ENCODE data around the gene TBL3. TPM values are rescaled to one million over a fixed set of nuclear protein-coding genes. Genes with fewer than 3 reads are reported as not detected.
A peak's percentile ranks its signal among the peaks of the same experiment; 100 is the strongest.

The TBL3 gene
- total and polyA plus RNA-seq, 2 of the 8 experiments (the other 6 are each of a cell fraction or from before 2014, with no cell fraction given): 65.8 to 137 TPM

DNA sequence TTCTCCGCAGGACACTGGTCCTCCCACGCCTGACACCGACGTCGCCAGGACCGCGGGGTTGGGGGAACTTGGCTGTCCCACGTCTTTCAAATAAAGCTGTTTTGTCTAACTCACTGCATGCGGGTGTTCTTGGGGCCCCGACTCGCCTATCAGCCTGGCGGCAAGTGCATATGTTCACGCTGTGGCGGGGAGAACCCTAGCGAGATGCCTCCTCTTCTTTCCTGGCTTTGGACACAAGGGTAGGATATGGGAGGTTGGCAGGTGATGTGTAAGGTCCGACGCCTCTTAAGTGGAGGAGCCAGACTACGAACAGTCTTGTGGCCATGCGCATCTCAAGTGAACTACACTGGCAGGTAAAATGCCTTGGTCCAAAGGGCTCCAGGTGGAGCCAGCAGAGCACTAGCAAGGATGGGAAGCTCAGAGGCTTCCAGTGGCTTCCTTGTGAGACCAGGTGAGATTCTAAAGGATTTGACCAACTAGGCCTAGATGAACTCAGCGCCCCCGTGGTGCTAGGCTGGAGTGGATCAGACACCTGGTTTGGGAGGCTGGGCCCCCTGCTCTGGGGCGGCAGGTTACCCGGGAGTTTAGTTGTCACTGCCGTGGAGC is 6.4 kb upstream of the TBL3 start (continued):
- TF ChIP-seq, protein P1, sequence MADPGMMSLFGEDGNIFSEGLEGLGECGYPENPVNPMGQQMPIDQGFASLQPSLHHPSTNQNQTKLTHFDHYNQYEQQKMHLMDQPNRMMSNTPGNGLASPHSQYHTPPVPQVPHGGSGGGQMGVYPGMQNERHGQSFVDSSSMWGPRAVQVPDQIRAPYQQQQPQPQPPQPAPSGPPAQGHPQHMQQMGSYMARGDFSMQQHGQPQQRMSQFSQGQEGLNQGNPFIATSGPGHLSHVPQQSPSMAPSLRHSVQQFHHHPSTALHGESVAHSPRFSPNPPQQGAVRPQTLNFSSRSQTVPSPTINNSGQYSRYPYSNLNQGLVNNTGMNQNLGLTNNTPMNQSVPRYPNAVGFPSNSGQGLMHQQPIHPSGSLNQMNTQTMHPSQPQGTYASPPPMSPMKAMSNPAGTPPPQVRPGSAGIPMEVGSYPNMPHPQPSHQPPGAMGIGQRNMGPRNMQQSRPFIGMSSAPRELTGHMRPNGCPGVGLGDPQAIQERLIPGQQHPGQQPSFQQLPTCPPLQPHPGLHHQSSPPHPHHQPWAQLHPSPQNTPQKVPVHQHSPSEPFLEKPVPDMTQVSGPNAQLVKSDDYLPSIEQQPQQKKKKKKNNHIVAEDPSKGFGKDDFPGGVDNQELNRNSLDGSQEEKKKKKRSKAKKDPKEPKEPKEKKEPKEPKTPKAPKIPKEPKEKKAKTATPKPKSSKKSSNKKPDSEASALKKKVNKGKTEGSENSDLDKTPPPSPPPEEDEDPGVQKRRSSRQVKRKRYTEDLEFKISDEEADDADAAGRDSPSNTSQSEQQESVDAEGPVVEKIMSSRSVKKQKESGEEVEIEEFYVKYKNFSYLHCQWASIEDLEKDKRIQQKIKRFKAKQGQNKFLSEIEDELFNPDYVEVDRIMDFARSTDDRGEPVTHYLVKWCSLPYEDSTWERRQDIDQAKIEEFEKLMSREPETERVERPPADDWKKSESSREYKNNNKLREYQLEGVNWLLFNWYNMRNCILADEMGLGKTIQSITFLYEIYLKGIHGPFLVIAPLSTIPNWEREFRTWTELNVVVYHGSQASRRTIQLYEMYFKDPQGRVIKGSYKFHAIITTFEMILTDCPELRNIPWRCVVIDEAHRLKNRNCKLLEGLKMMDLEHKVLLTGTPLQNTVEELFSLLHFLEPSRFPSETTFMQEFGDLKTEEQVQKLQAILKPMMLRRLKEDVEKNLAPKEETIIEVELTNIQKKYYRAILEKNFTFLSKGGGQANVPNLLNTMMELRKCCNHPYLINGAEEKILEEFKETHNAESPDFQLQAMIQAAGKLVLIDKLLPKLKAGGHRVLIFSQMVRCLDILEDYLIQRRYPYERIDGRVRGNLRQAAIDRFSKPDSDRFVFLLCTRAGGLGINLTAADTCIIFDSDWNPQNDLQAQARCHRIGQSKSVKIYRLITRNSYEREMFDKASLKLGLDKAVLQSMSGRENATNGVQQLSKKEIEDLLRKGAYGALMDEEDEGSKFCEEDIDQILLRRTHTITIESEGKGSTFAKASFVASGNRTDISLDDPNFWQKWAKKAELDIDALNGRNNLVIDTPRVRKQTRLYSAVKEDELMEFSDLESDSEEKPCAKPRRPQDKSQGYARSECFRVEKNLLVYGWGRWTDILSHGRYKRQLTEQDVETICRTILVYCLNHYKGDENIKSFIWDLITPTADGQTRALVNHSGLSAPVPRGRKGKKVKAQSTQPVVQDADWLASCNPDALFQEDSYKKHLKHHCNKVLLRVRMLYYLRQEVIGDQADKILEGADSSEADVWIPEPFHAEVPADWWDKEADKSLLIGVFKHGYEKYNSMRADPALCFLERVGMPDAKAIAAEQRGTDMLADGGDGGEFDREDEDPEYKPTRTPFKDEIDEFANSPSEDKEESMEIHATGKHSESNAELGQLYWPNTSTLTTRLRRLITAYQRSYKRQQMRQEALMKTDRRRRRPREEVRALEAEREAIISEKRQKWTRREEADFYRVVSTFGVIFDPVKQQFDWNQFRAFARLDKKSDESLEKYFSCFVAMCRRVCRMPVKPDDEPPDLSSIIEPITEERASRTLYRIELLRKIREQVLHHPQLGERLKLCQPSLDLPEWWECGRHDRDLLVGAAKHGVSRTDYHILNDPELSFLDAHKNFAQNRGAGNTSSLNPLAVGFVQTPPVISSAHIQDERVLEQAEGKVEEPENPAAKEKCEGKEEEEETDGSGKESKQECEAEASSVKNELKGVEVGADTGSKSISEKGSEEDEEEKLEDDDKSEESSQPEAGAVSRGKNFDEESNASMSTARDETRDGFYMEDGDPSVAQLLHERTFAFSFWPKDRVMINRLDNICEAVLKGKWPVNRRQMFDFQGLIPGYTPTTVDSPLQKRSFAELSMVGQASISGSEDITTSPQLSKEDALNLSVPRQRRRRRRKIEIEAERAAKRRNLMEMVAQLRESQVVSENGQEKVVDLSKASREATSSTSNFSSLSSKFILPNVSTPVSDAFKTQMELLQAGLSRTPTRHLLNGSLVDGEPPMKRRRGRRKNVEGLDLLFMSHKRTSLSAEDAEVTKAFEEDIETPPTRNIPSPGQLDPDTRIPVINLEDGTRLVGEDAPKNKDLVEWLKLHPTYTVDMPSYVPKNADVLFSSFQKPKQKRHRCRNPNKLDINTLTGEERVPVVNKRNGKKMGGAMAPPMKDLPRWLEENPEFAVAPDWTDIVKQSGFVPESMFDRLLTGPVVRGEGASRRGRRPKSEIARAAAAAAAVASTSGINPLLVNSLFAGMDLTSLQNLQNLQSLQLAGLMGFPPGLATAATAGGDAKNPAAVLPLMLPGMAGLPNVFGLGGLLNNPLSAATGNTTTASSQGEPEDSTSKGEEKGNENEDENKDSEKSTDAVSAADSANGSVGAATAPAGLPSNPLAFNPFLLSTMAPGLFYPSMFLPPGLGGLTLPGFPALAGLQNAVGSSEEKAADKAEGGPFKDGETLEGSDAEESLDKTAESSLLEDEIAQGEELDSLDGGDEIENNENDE (IDR thresholded peaks at IDR 0.05; ENCODE audit: insufficient replicate concordance, low read length): no peak
- TF ChIP-seq HDAC2 (IDR thresholded peaks at IDR 0.05; ENCODE audit: borderline replicate concordance in 1 of 2, low read depth in 2 of 2, low read length in 2 of 2): 0 out of 4 replicates have a peak, but pooled peaks of 1 of the 2 experiments have one; percentile 13

All from H1 (cell line).